ENCODE measurements around the gene KLK11.

KLK11 gene

DNA sequence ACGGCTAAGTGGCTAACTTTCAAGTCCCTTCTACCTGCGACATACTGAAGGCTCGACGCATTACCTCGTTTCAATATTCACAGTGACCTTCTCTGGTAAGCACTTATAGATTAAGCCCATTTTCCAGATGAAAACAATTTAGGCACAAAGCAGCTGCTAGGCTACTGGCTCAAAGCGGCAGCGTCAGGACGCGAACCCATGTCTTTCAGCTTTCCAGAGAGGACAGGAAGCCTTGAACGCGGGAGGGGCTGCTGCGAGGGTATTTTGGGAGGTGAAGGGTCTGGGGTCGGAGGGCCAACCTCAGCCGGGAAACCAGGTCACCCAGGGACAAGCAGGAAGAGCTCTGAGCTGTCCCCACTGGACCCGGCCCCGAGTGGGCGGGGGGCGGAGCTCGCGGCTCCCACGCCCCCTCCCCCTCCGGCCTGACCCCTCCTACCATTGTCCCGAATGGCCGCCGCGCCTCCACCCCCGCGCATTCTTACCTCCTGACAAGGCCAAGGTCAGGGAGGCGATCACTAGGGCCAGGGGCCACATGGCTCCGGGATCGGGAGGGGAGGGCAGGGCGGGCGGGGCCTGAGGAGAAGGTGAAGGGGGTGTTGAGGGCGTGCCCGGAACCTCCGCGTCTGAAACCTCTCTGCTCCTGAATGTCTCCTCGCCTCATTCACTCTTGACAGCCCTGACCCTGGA lies 38.3 kb upstream of the KLK11 start, which contains the start of gene KLK13:
KLK13 (minus strand) TSS at position 559 of the 687 bp plus-strand sequence; CDS start at position 534, 25 bp downstream.
- no peaks in the 10 kb centered on the region for H3K9me3 ChIP-seq (ENCODE audit: insufficient read depth, low read length)
- TF ChIP-seq ZNF274 (IDR thresholded peaks at IDR 0.05; ENCODE audit: low read depth, low read length) (no peak), YY1 (IDR thresholded peaks at IDR 0.05; ENCODE audit: insufficient read depth, insufficient read length) (no peak), SUZ12 (IDR thresholded peaks at IDR 0.05; ENCODE audit: extremely low read depth, insufficient read depth, insufficient read length) (no peak)
- H3K27me3 ChIP-seq (ENCODE audit: insufficient read depth, insufficient read length), result peaks cover 6% of the 10 kb centered on the region
- DNase-seq (ENCODE audit: low read depth, low spot score), result peak; percentile 35
- H3K4me1 ChIP-seq (ENCODE audit: insufficient read depth, insufficient read length), result no peaks in the 10 kb centered on the region
- peak within 1 kb of the TSS; percentile 32 for H3K4me3 ChIP-seq (ENCODE audit: insufficient read length, low read depth)
- peak within 1 kb of the TSS; percentile 64 for H3K9ac ChIP-seq (ENCODE audit: insufficient read length, low read depth)
- no peaks in the 10 kb centered on the region for H3K36me3 ChIP-seq (ENCODE audit: insufficient read depth, insufficient read length, low read length)

DNA sequence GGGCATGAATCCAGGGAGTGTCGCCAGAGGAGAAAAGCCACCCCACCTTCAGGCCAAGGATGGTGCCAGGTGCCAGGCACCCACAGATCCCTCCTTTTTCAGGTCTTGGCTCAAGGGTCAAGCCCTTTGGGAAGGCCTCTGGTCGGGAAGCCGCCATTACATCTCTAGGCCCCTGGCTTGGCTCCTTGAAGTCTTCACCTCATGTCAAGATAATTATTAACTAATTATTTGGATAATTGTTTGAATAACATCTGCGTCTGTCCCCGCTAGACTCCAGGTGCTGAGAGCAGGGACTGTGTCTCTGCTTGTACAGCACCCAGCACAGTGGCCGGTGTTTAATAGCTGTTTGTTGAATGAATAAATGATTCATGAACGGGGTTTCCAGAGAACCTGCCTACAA lies 37.2 kb upstream of the KLK11 start:
- H3K4me3 ChIP-seq (ENCODE audit: insufficient read length, low read depth), result no peak overlapping the region
- H3K36me3 ChIP-seq (ENCODE audit: insufficient read depth, insufficient read length, low read length), result no peaks in the 10 kb centered on the region
- DNase-seq (ENCODE audit: low read depth, low spot score), result no peak
- H3K4me1 ChIP-seq (ENCODE audit: insufficient read depth, insufficient read length), result no peaks in the 10 kb centered on the region
- TF ChIP-seq SUZ12 (IDR thresholded peaks at IDR 0.05; ENCODE audit: extremely low read depth, insufficient read depth, insufficient read length), result no peak
- H3K9me3 ChIP-seq (ENCODE audit: insufficient read depth, low read length), result no peaks in the 10 kb centered on the region
- H3K27me3 ChIP-seq (ENCODE audit: insufficient read depth, insufficient read length), result peaks cover 6% of the 10 kb centered on the region
- no peak overlapping the region for H3K9ac ChIP-seq (ENCODE audit: insufficient read length, low read depth)

DNA sequence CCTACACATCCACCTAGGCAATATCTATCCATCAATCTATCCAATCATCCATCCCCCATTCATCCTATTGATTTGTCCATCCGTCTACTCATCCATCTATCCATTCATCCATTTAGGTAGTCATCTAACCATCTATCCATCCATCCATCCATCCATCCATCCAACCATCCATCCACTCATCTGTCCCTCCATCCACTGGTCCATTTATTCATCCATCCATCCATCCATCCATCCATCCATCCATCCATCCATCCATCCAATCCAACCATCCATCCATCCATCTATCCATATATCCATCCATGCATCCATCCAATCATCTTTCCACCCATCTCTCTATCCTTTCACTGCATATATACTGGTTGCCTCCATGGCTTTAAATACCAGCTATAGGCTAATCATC lies 34.6 kb upstream of the KLK11 start:
- Histone ChIP-seq H3K9ac (ENCODE audit: insufficient read length, low read depth) (no peak overlapping the region), H3K9me3 (ENCODE audit: insufficient read depth, low read length) (no peaks in the 10 kb centered on the region), H3K27me3 (ENCODE audit: insufficient read depth, insufficient read length) (peaks cover 3% of the 10 kb centered on the region), H3K36me3 (ENCODE audit: insufficient read depth, insufficient read length, low read length) (no peaks in the 10 kb centered on the region), H3K4me1 (ENCODE audit: insufficient read depth, insufficient read length) (no peaks in the 10 kb centered on the region), H3K4me3 (ENCODE audit: insufficient read length, low read depth) (no peak overlapping the region)
- TF ChIP-seq YY1 (IDR thresholded peaks at IDR 0.05; ENCODE audit: insufficient read depth, insufficient read length) (no peak), ZNF274 (IDR thresholded peaks at IDR 0.05; ENCODE audit: low read depth, low read length) (no peak), SUZ12 (IDR thresholded peaks at IDR 0.05; ENCODE audit: extremely low read depth, insufficient read depth, insufficient read length) (no peak)
- DNase-seq (ENCODE audit: low read depth, low spot score), result no peak

DNA sequence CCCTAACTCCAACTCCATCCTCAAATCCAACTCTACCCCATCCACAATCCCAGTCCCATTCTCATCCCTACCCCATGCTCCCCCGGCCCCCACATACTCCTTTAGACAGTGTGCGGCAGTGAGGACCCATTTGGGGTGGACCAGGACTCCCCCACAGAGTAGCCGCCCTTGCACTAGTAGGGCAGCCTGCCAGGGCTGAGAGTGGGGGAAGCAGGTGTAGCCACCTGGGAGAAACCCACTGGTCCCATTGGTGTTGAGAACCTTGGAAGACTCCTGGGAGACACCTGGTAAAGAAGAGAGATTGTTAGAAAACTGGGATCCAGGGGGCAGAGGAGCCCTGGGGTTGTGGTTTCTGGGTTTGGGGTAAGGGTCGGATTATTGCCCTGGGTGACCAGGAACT lies 33.9 kb upstream of the KLK11 start:
- no peaks in the 10 kb centered on the region for H3K27me3 ChIP-seq (ENCODE audit: insufficient read depth, insufficient read length)
- H3K4me1 ChIP-seq (ENCODE audit: insufficient read depth, insufficient read length), result no peaks in the 10 kb centered on the region

DNA sequence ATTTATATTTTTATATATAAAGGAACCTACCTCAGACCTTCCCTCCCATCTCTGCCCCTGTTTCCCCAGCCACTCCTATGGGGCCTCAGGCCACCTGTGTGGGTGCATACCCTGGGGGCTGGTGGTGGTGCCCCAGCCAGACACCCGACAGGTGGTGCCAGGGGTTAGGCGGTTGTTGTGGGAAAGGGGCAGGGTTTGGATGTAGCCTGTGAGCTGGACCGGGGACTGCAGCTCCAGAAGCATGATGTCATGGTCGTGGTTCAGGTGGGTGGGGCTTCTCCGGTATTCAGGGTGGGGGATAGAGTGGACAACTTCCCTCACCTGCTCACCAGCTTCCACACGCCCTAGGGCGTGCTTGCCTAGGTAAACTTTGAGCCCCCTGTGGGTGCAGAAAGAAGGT lies 33.3 kb upstream of the KLK11 start:
- TF ChIP-seq ZNF274 (IDR thresholded peaks at IDR 0.05; ENCODE audit: low read depth, low read length), result no peak
- no peak for TF ChIP-seq SUZ12 (IDR thresholded peaks at IDR 0.05; ENCODE audit: extremely low read depth, insufficient read depth, insufficient read length)
- no peak for TF ChIP-seq YY1 (IDR thresholded peaks at IDR 0.05; ENCODE audit: insufficient read depth, insufficient read length)
- Histone ChIP-seq H3K9me3 (ENCODE audit: insufficient read depth, low read length) (no peaks in the 10 kb centered on the region), H3K4me1 (ENCODE audit: insufficient read depth, insufficient read length) (no peaks in the 10 kb centered on the region), H3K9ac (ENCODE audit: insufficient read length, low read depth) (no peak overlapping the region), H3K4me3 (ENCODE audit: insufficient read length, low read depth) (no peak overlapping the region), H3K36me3 (ENCODE audit: insufficient read depth, insufficient read length, low read length) (no peaks in the 10 kb centered on the region), H3K27me3 (ENCODE audit: insufficient read depth, insufficient read length) (no peaks in the 10 kb centered on the region)
- DNase-seq (ENCODE audit: low read depth, low spot score), result no peak

More for the DNA sequence above, 33.9 kb upstream of the KLK11 start:
- H3K9ac ChIP-seq (ENCODE audit: insufficient read length, low read depth), result no peak overlapping the region
- no peak for DNase-seq (ENCODE audit: low read depth, low spot score)
- no peak overlapping the region for H3K4me3 ChIP-seq (ENCODE audit: insufficient read length, low read depth)
- no peaks in the 10 kb centered on the region for H3K36me3 ChIP-seq (ENCODE audit: insufficient read depth, insufficient read length, low read length)
- TF ChIP-seq ZNF274 (IDR thresholded peaks at IDR 0.05; ENCODE audit: low read depth, low read length) (no peak), YY1 (IDR thresholded peaks at IDR 0.05; ENCODE audit: insufficient read depth, insufficient read length) (no peak), SUZ12 (IDR thresholded peaks at IDR 0.05; ENCODE audit: extremely low read depth, insufficient read depth, insufficient read length) (no peak)
- no peaks in the 10 kb centered on the region for H3K9me3 ChIP-seq (ENCODE audit: insufficient read depth, low read length)

DNA sequence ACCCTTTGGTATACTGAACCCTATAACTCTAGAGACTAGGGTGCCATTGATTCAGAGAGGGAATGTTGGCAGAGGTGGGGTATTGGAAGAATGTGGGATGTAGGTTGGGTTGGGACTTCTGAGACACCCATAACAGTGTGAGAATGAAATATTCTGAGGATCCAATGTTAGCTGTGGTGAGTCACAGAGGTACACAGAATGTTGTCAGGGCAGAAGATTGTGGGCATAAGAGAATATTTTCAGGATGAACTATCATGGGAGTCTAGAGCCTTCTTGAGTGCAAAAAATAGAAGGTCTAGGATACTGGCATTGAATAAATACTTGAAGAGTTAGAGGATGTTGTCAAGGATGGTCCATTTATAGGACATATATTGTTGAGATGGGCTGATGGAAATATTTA lies 29.4 kb upstream of the KLK11 start:
- no peak for DNase-seq (ENCODE audit: low read depth, low spot score)
- peaks cover 2% of the 10 kb centered on the region for H3K4me1 ChIP-seq (ENCODE audit: insufficient read depth, insufficient read length)
- H3K27me3 ChIP-seq (ENCODE audit: insufficient read depth, insufficient read length), result no peaks in the 10 kb centered on the region
- no peaks in the 10 kb centered on the region for H3K9me3 ChIP-seq (ENCODE audit: insufficient read depth, low read length)
- no peak overlapping the region for H3K9ac ChIP-seq (ENCODE audit: insufficient read length, low read depth)
- H3K36me3 ChIP-seq (ENCODE audit: insufficient read depth, insufficient read length, low read length), result no peaks in the 10 kb centered on the region
- no peak overlapping the region for H3K4me3 ChIP-seq (ENCODE audit: insufficient read length, low read depth)
- no peak for TF ChIP-seq YY1 (IDR thresholded peaks at IDR 0.05; ENCODE audit: insufficient read depth, insufficient read length)
- TF ChIP-seq SUZ12 (IDR thresholded peaks at IDR 0.05; ENCODE audit: extremely low read depth, insufficient read depth, insufficient read length), result no peak
- no peak for TF ChIP-seq ZNF274 (IDR thresholded peaks at IDR 0.05; ENCODE audit: low read depth, low read length)

DNA sequence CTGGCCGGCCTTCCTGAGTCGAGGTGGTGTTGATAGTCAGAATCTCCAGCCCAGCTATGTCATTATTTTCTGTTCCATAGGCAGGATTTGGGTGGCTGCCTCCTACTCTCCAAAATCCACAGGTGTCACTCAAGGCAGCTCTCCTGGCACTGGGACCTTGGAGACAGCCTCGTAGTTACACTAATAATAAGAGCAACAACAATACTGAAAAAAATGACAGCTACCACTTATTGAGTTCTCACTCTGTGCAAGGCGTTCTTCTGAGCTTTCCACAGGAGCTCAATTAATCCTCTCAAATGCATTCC lies 20.6 kb upstream of the KLK11 start:
- Histone ChIP-seq H3K9ac (ENCODE audit: insufficient read length, low read depth) (no peak overlapping the region), H3K27me3 (ENCODE audit: insufficient read depth, insufficient read length) (no peaks in the 10 kb centered on the region)
- TF ChIP-seq ZNF274 (IDR thresholded peaks at IDR 0.05; ENCODE audit: low read depth, low read length), result no peak

More for the DNA sequence above, 20.6 kb upstream of the KLK11 start:
- Histone ChIP-seq H3K9me3 (ENCODE audit: insufficient read depth, low read length) (no peaks in the 10 kb centered on the region), H3K36me3 (ENCODE audit: insufficient read depth, insufficient read length, low read length) (no peaks in the 10 kb centered on the region), H3K4me3 (ENCODE audit: insufficient read length, low read depth) (no peak overlapping the region), H3K4me1 (ENCODE audit: insufficient read depth, insufficient read length) (no peaks in the 10 kb centered on the region)
- no peak for DNase-seq (ENCODE audit: low read depth, low spot score)
